Duodenal mucosa (tissue), 2 donors: Measurements from ENCODE around the gene ANXA10.
"Not testable (repeated sequence)": the region's sequence is repeated elsewhere in the genome, so short reads cannot be mapped to it uniquely, and the experiment has no call there.

Experiments used
- H3K27ac ChIP-seq: one replicate; pipeline ENCODE4 v1.7.0; 2013; ENCODE audit warnings: low read depth, low read length
- H3K27me3 ChIP-seq, 2 donors: one replicate each; pipeline ENCODE4 v1.7.0; 2013; ENCODE audit warnings: low read length in 2 of 2, control low read depth in 1 of 2; ENCODE audit not compliant: insufficient read depth in 2 of 2, control insufficient read depth in 1 of 2
- H3K36me3 ChIP-seq, 2 donors: one replicate each; pipeline ENCODE4 v1.7.0; 2013; ENCODE audit warnings: low read length in 2 of 2, control low read depth in 1 of 2; ENCODE audit not compliant: insufficient read depth in 2 of 2, control insufficient read depth in 1 of 2
- H3K4me1 ChIP-seq, 2 donors: one replicate each; pipeline ENCODE4 v1.7.0; 2013; ENCODE audit warnings: low read length in 2 of 2, control low read depth in 1 of 2; ENCODE audit not compliant: insufficient read depth in 2 of 2, control insufficient read depth in 1 of 2
- H3K4me3 ChIP-seq, 2 donors: one replicate each; pipeline ENCODE4 v1.7.0; 2013; ENCODE audit warnings: low read length in 2 of 2, low read depth in 1 of 2
- H3K9ac ChIP-seq, 2 donors: one replicate each; pipeline ENCODE4 v1.7.0; 2013; ENCODE audit warnings: low read length in 2 of 2, low read depth in 1 of 2
- H3K9me3 ChIP-seq, 2 donors: one replicate each; pipeline ENCODE4 v1.7.0; 2013; ENCODE audit warnings: low read length in 2 of 2, control low read depth in 1 of 2; ENCODE audit not compliant: control insufficient read depth in 1 of 2

ANXA10 gene

GRCh38 chr4:168213511-168213910 lies 121.2 kb downstream of the ANXA10 start:
- H3K9ac ChIP-seq, H3K9me3 ChIP-seq, H3K4me3 ChIP-seq, H3K27me3 ChIP-seq, H3K27ac ChIP-seq, H3K4me1 ChIP-seq: not testable (repeated sequence)
- peaks cover 5 to 19% of the 10 kb centered on the region in 2 donors for H3K36me3 ChIP-seq

GRCh38 chr4:168218645-168219044 lies 126.3 kb downstream of the ANXA10 start:
- peaks cover 10 to 34% of the 10 kb centered on the region in 2 donors for H3K36me3 ChIP-seq
- H3K9me3 ChIP-seq, result peaks cover 0 to 4% of the 10 kb centered on the region in 2 donors
- no peak overlapping the region for H3K4me3 ChIP-seq

DNA sequence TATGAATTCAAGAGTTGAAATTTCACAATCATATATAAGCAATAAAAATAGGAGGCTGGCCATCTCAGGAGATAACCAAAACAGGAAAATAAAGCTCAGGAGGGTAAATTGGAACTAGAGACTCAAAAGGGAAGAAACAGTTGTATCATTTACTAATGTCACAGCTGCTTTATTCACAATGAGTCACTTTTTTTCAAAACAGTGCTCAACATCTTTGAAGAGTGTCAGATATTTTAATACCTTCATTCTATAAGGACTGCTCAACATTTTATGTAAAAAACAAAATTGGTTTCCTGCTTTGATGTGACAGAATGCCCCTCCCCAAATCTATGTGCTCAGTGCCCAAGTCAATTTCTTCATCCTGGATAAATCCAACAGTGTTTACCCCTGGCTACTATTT lies 128.6 kb downstream of the ANXA10 start:
- Histone ChIP-seq H3K4me3 (no peak overlapping the region), H3K9me3 (peaks cover 0 to 4% of the 10 kb centered on the region in 2 donors), H3K27me3 (no peaks in the 10 kb centered on the region), H3K36me3 (peaks cover 10 to 40% of the 10 kb centered on the region in 2 donors), H3K9ac (no peak overlapping the region), H3K27ac (no peak overlapping the region), H3K4me1 (no peaks in the 10 kb centered on the region)

More at GRCh38 chr4:168218645-168219044, 126.3 kb downstream of the ANXA10 start:
- no peak overlapping the region for H3K9ac ChIP-seq
- no peaks in the 10 kb centered on the region for H3K27me3 ChIP-seq
- H3K4me1 ChIP-seq, result no peaks in the 10 kb centered on the region
- H3K27ac ChIP-seq, result no peak overlapping the region

DNA sequence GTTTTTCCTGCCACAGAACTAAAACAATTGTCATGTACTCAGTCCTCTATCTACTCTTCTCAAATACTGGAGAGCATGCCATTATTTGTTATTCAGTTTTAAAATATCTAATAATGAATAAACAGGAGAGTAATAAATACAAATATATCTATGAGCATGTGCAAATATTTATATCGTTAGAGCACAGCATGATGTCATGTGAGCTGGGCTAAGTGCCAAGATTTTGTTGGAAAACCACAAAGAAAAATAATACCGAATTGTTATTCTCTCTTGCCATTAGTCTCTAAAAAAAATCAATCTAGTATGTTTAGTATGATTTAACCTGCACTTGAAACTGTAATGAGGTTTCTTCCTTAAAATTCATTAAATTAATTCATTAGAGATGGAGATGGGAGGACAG lies 129.0 kb downstream of the ANXA10 start:
- Histone ChIP-seq H3K9me3 (peaks cover 0 to 4% of the 10 kb centered on the region in 2 donors), H3K4me1 (no peaks in the 10 kb centered on the region), H3K27me3 (no peaks in the 10 kb centered on the region), H3K9ac (no peak overlapping the region), H3K4me3 (no peak overlapping the region), H3K27ac (no peak overlapping the region), H3K36me3 (peaks cover 10 to 40% of the 10 kb centered on the region in 2 donors)
